ENCODE data around the gene PGBD2. TPM values are rescaled to one million over a fixed set of nuclear protein-coding genes. Genes with fewer than 3 reads are reported as not detected.

Gene PGBD2
- total and polyA plus RNA-seq, 9 of the 15 experiments (the other 6 are each of a cell fraction or from before 2014, with no cell fraction given) = 11.9 to 21.8 (median 14.7) TPM

GRCh38 chr1:248858891-248859889 lies 46.8 kb upstream of the PGBD2 start, which contains the start of gene ZNF692 (continued):
- TF ChIP-seq TRIM25 (IDR thresholded peaks at IDR 0.05; ENCODE audit: borderline replicate concordance) (no peak), KAT8 (IDR thresholded peaks at IDR 0.05; ENCODE audit: low read depth) (no peak), ATF7 (IDR thresholded peaks at IDR 0.05) (peak; percentile 46), RBBP5 (IDR thresholded peaks at IDR 0.05; ENCODE audit: borderline replicate concordance, insufficient read depth, low read length, poor library complexity, severe bottlenecking) (peak; percentile 60), ZNF586 (CRISPR knock-in tag; conservative IDR thresholded peaks at IDR 0.05) (no peak), ZNF133 (CRISPR knock-in tag; IDR thresholded peaks at IDR 0.05) (no peak), ZNF174 (CRISPR knock-in tag; IDR thresholded peaks at IDR 0.05) (no peak), CREB3 (tag; conservative IDR thresholded peaks at IDR 0.05; ENCODE audit: low read depth) (0 out of 2 replicates have a peak, but pooled peaks have one; percentile 34), ZNF561 (CRISPR knock-in tag; conservative IDR thresholded peaks at IDR 0.05) (no peak), RBM39 (optimal IDR thresholded peaks at IDR 0.05; ENCODE audit: low read depth, low read length) (no peak), GTF3C2 (IDR thresholded peaks at IDR 0.05; ENCODE audit: borderline replicate concordance, extremely low read depth, insufficient read length) (no peak)
- TF ChIP-seq, protein P1, sequence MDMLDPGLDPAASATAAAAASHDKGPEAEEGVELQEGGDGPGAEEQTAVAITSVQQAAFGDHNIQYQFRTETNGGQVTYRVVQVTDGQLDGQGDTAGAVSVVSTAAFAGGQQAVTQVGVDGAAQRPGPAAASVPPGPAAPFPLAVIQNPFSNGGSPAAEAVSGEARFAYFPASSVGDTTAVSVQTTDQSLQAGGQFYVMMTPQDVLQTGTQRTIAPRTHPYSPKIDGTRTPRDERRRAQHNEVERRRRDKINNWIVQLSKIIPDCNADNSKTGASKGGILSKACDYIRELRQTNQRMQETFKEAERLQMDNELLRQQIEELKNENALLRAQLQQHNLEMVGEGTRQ (CRISPR knock-in tag; IDR thresholded peaks at IDR 0.05) = no peak
- TF ChIP-seq, protein P2, sequence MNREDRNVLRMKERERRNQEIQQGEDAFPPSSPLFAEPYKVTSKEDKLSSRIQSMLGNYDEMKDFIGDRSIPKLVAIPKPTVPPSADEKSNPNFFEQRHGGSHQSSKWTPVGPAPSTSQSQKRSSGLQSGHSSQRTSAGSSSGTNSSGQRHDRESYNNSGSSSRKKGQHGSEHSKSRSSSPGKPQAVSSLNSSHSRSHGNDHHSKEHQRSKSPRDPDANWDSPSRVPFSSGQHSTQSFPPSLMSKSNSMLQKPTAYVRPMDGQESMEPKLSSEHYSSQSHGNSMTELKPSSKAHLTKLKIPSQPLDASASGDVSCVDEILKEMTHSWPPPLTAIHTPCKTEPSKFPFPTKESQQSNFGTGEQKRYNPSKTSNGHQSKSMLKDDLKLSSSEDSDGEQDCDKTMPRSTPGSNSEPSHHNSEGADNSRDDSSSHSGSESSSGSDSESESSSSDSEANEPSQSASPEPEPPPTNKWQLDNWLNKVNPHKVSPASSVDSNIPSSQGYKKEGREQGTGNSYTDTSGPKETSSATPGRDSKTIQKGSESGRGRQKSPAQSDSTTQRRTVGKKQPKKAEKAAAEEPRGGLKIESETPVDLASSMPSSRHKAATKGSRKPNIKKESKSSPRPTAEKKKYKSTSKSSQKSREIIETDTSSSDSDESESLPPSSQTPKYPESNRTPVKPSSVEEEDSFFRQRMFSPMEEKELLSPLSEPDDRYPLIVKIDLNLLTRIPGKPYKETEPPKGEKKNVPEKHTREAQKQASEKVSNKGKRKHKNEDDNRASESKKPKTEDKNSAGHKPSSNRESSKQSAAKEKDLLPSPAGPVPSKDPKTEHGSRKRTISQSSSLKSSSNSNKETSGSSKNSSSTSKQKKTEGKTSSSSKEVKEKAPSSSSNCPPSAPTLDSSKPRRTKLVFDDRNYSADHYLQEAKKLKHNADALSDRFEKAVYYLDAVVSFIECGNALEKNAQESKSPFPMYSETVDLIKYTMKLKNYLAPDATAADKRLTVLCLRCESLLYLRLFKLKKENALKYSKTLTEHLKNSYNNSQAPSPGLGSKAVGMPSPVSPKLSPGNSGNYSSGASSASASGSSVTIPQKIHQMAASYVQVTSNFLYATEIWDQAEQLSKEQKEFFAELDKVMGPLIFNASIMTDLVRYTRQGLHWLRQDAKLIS (CRISPR knock-in tag; IDR thresholded peaks at IDR 0.05) = no peak; the same call in 1 of the 2 replicates
